ENCODE results near the gene MED29. TPM values are rescaled to one million over a fixed set of nuclear protein-coding genes. Genes with fewer than 3 reads are reported as not detected.

MED29 gene
- total RNA-seq, 1 donor from 2014 or later = 37.3 TPM

Small RNA genes within 50 kb of the gene (microRNA-seq; reads per million reads assigned to microRNA genes)
- not detected for gene MIR4530

Other genes starting within 250 kb of the MED29 start
- gene NCCRP1, start 194.4 kb upstream of the MED29 start, total RNA-seq = not detected in 2 replicates
- not detected in 2 replicates for gene SYCN, start 187.1 kb upstream of the MED29 start, total RNA-seq
- not detected in 2 replicates for gene IFNL3, start 146.4 kb upstream of the MED29 start, total RNA-seq
- gene IFNL4, start 142.5 kb upstream of the MED29 start, total RNA-seq = not detected in 2 replicates
- not detected in 2 replicates for gene IFNL2, start 123.0 kb upstream of the MED29 start, total RNA-seq
- not detected in 2 replicates for gene IFNL1, start 95.0 kb upstream of the MED29 start, total RNA-seq
- 4.9 and 5.1 TPM in 2 replicates for gene LRFN1, start 70.5 kb upstream of the MED29 start, total RNA-seq
- gene GMFG, start 55.3 kb upstream of the MED29 start, total RNA-seq = 0.65 TPM in 1 of 2 replicates, not detected in the other
- gene SAMD4B, start 49.0 kb upstream of the MED29 start, total RNA-seq = 158 and 164 TPM in 2 replicates
- gene PAF1, start 272 bp upstream of the MED29 start, total RNA-seq = 62.9 and 67.3 TPM in 2 replicates
- gene ZFP36, start 15.5 kb downstream of the MED29 start, total RNA-seq = 4.0 TPM in 2 replicates
- gene PLEKHG2, start 21.3 kb downstream of the MED29 start, total RNA-seq = 120 and 135 TPM in 2 replicates
- gene RPS16, start 44.6 kb downstream of the MED29 start, total RNA-seq = 2,020 and 2,116 TPM in 2 replicates
- 129 and 140 TPM in 2 replicates for gene SUPT5H, start 54.2 kb downstream of the MED29 start, total RNA-seq
- 118 and 121 TPM in 2 replicates for gene TIMM50, start 89.5 kb downstream of the MED29 start, total RNA-seq
- gene DLL3, start 107.6 kb downstream of the MED29 start, total RNA-seq = 17.9 and 22.3 TPM in 2 replicates
- gene SELENOV, start 123.8 kb downstream of the MED29 start, total RNA-seq = not detected in 2 replicates
- gene EID2B, start 141.5 kb downstream of the MED29 start, total RNA-seq = 7.2 and 7.7 TPM in 2 replicates
- gene EID2, start 148.8 kb downstream of the MED29 start, total RNA-seq = 28.0 and 30.8 TPM in 2 replicates
- gene LGALS13, start 211.1 kb downstream of the MED29 start, total RNA-seq = not detected in 2 replicates

All from neural crest cell (in vitro differentiated cells).